ENCODE measurements around the gene WDR31. TPM values are rescaled to one million over a fixed set of nuclear protein-coding genes. Genes with fewer than 3 reads are reported as not detected.
A peak's percentile ranks its signal among the peaks of the same experiment; 100 is the strongest.

The WDR31 gene
- polyA plus RNA-seq, 3 donors: 0.05 to 0.11 TPM; not detected in 1

DNA sequence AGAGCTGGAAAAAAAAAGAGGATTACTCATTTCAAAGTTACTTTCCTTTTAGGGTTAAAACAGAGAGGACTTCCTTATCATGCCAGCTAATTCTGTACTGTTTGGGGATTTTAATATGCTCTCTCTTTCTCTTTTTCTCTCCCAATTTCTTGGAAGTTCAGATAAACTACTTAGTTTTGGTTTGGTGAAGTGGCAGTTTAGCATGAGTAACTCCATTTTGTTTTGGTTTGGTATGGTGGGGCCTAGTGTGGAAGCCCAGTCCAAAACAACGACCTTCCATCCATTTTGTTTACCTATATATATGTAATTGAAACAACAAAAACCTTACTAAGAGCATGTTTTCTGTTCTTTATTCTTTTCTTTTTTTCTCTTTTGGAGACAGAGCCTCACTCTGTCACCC, 5.6 kb upstream of the WDR31 start:
- Mint-ChIP-seq H3K9me3 (no peaks in the 10 kb centered on the region), H3K36me3 (no peaks in the 10 kb centered on the region), H3K4me3 (no peak overlapping the region), H3K27me3 (ENCODE audit: low read depth in 3 of 3) (peaks cover 10 to 15% (median 10%) of the 10 kb centered on the region in 3 donors), H3K27ac (no peak overlapping the region), H3K4me1 (peaks cover 25% of the 10 kb centered on the region)
- WGBS (ENCODE audit: insufficient coverage): no CpG with 5 or more reads among the region's 1 CpG
- Histone ChIP-seq H3K4me1 (ENCODE audit: control insufficient read depth in 1 of 2, insufficient read depth in 2 of 2, low read length in 2 of 2) (peaks cover 11 to 14% of the 10 kb centered on the region in 2 donors), H3K27ac (ENCODE audit: low read depth in 1 of 2, low read length in 2 of 2) (no peak overlapping the region), H3K9me3 (replicated peaks in 1 of 2; ENCODE audit: control insufficient read depth in 1 of 2, insufficient read depth in 1 of 2, low read length in 2 of 2) (no peaks in the 10 kb centered on the region), H3K4me3 (replicated peaks in 1 of 3; ENCODE audit: low read depth in 2 of 3, low read length in 3 of 3) (no peak overlapping the region), H3K36me3 (replicated peaks in 1 of 2; ENCODE audit: control insufficient read depth in 1 of 2, insufficient read depth in 2 of 2, low read length in 2 of 2) (no peaks in the 10 kb centered on the region), H2AFZ (ENCODE audit: insufficient read depth, low read depth, low read length, poor library complexity, severe bottlenecking) (no peak overlapping the region), H3K4me2 (replicated peaks; ENCODE audit: extremely low read depth, low read length, poor library complexity, severe bottlenecking) (no peak overlapping the region), H4K20me1 (ENCODE audit: insufficient read depth, low read length) (no peaks in the 10 kb centered on the region), H3K9ac (ENCODE audit: insufficient read depth, low read length, poor library complexity, severe bottlenecking) (no peak overlapping the region), H3K27me3 (ENCODE audit: control insufficient read depth in 2 of 2, insufficient read depth in 2 of 2, low read length in 2 of 2) (peaks cover 0 to 3% of the 10 kb centered on the region in 2 donors), H3K79me2 (ENCODE audit: insufficient read depth, low read length) (no peaks in the 10 kb centered on the region)
- TF ChIP-seq, protein P1, sequence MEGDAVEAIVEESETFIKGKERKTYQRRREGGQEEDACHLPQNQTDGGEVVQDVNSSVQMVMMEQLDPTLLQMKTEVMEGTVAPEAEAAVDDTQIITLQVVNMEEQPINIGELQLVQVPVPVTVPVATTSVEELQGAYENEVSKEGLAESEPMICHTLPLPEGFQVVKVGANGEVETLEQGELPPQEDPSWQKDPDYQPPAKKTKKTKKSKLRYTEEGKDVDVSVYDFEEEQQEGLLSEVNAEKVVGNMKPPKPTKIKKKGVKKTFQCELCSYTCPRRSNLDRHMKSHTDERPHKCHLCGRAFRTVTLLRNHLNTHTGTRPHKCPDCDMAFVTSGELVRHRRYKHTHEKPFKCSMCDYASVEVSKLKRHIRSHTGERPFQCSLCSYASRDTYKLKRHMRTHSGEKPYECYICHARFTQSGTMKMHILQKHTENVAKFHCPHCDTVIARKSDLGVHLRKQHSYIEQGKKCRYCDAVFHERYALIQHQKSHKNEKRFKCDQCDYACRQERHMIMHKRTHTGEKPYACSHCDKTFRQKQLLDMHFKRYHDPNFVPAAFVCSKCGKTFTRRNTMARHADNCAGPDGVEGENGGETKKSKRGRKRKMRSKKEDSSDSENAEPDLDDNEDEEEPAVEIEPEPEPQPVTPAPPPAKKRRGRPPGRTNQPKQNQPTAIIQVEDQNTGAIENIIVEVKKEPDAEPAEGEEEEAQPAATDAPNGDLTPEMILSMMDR (IDR thresholded peaks at IDR 0.05): no peak
- DNase-seq: no peak
- intact Hi-C loops (cut with micrococcal nuclease): loop anchor here in 1 of 2 donors (10.0 kb wide), 1 partner anchor 59 kb away; the partner anchor contains the start of gene ALAD

DNA sequence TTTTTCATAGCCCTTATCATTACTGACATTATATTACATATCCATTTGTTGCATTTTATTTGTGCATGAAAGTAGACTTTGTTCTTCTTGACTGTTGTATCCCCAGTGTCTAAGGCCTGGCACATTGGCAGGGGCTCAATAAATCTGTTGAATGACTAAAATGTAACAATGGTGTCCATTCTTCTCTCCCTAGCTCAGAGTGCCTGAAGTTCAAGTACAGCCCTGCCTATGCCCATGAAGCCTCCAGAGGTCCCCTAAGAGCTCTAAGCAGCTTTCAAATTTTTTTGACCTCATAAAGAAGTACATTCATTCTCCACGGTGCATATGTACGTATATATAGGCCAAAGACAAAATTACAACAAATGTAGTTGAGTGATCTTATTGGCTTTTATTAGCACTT, 5.1 kb upstream of the WDR31 start:
- no peak overlapping the region for H3K4me3 Mint-ChIP-seq

More for the DNA sequence above, 5.1 kb upstream of the WDR31 start:
- Histone ChIP-seq H3K4me3 (replicated peaks in 1 of 3; ENCODE audit: low read depth in 2 of 3, low read length in 3 of 3) (no peak overlapping the region), H3K27ac (ENCODE audit: low read depth in 1 of 2, low read length in 2 of 2) (no peak overlapping the region), H2AFZ (ENCODE audit: insufficient read depth, low read depth, low read length, poor library complexity, severe bottlenecking) (no peak overlapping the region), H3K79me2 (ENCODE audit: insufficient read depth, low read length) (no peaks in the 10 kb centered on the region), H3K9me3 (replicated peaks in 1 of 2; ENCODE audit: control insufficient read depth in 1 of 2, insufficient read depth in 1 of 2, low read length in 2 of 2) (no peaks in the 10 kb centered on the region), H3K4me1 (ENCODE audit: control insufficient read depth in 1 of 2, insufficient read depth in 2 of 2, low read length in 2 of 2) (peaks cover 11 to 14% of the 10 kb centered on the region in 2 donors), H3K9ac (ENCODE audit: insufficient read depth, low read length, poor library complexity, severe bottlenecking) (no peak overlapping the region), H3K36me3 (replicated peaks in 1 of 2; ENCODE audit: control insufficient read depth in 1 of 2, insufficient read depth in 2 of 2, low read length in 2 of 2) (no peaks in the 10 kb centered on the region), H4K20me1 (ENCODE audit: insufficient read depth, low read length) (no peaks in the 10 kb centered on the region), H3K4me2 (replicated peaks; ENCODE audit: extremely low read depth, low read length, poor library complexity, severe bottlenecking) (no peak overlapping the region), H3K27me3 (ENCODE audit: control insufficient read depth in 2 of 2, insufficient read depth in 2 of 2, low read length in 2 of 2) (peaks cover 0 to 3% of the 10 kb centered on the region in 2 donors)
- TF ChIP-seq, protein P1 (IDR thresholded peaks at IDR 0.05): no peak
- H3K4me1 Mint-ChIP-seq: peaks cover 24% of the 10 kb centered on the region
- no peaks in the 10 kb centered on the region for H3K9me3 Mint-ChIP-seq
- no peak for DNase-seq
- H3K27ac Mint-ChIP-seq: peak overlapping the region in 1 of 7 donors; percentile 33
- intact Hi-C loops (cut with micrococcal nuclease): loop anchor here in 1 of 2 donors (10.0 kb wide), 1 partner anchor 60 kb away; the partner anchor contains the start of gene ALAD
- WGBS (ENCODE audit: insufficient coverage): no CpG with 5 or more reads among the region's 2 CpGs
- peaks cover 12% of the 10 kb centered on the region in 3 donors for H3K27me3 Mint-ChIP-seq (ENCODE audit: low read depth in 3 of 3)
- H3K36me3 Mint-ChIP-seq: no peaks in the 10 kb centered on the region

Measured in CD14-positive monocyte (primary cell).